Inflammatory macrophage (primary cell): ENCODE data around the gene PRKAB1.
"Not testable (repeated sequence)": the region's sequence is repeated elsewhere in the genome, so short reads cannot be mapped to it uniquely, and the experiment has no call there.

Source experiments
- DNase-seq, 2 donors: peaks; one replicate each; pipeline ENCODE4 v3.0.0-alpha.2; 2020 to 2022
- total RNA-seq, 18 experiments: gene quantifications; one replicate each; lab custom pipeline; 2026; ENCODE audit warnings: mixed read lengths in 6 of 18, inconsistent platforms in 2 of 18; lab: John Stamatoyannopoulos, UW

PRKAB1 gene
- 10.7 to 25.4 (median 20.4) reads per million in 18 experiments for total RNA-seq

- peak; percentile 98 to 99 for DNase-seq
Observed at GRCh38 chr12:119667577-119668323, at the start of gene PRKAB1. TSS of gene PRKAB1 (plus strand) at chr12:119668133. CDS start at chr12:119668245, 112 bp downstream.

DNA sequence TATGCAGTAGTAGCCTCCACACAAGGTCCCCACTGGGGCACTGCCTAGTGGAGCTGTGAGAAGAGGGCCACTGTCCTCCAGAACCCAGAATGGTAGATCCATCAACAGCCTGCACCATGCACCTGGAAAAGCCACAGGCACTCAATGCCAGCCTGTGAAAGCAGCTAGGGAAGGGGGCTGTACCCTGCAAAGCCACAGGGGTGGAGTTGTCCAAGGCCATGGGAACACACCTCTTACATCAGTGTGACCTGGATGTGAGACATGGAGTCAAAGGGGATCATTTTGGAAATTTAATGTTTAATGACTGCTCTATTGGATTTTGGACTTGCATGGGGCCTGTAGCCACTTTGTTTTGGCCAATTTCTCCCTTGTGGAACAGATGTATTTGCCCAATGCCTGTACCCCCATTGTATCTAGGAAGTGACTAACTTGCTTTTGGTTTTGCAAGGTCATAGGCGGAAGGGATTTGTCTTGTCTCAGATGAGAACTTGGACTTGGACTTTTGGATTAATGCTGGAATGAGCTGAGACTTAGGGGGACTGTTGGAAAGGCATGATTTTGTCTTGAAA lies 49.5 kb upstream of the PRKAB1 start:
- not testable (repeated sequence) for DNase-seq

- DNase-seq, result no peak
Observed at GRCh38 chr12:119620490-119620889, 47.4 kb upstream of the PRKAB1 start.

- DNase-seq, result peak in 1 of 2 donors; percentile 3
Observed at GRCh38 chr12:119621878-119622277, 46.1 kb upstream of the PRKAB1 start.

- no peak for DNase-seq
Observed at GRCh38 chr12:119624966-119625365, 43.0 kb upstream of the PRKAB1 start.

DNA sequence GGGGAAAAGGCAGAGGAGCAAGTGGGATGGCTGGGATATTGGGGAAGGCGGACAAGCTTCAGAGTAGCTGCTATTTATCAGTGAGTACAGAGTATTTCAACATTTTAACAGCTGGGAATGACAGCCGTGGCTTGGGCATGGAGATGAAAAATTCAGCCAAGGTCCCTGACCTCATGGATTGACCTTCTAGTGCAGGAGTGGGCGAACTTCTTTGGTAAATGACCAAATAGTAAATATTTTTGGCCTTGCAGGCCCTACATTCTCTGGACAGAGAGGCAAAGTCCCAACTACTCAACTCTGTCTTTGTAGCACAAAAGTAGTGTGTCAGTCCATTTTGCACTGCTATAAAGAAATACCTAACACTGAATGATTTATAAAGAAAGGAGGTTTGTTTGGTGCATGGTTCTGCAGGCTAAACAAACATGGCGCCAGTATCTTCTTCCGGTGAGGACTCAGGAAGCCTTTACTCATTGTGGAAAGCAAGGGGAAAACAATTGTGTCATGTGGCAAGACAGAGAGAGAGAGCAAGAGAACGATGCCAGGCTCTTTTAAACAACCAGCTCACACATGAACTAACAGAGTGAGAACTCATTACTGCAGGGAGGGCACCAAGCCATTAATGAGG lies 40.8 kb upstream of the PRKAB1 start:
- DNase-seq, result no peak

GRCh38 chr12:119627686-119628085 lies 40.2 kb upstream of the PRKAB1 start:
- DNase-seq, result no peak

GRCh38 chr12:119630223-119630780 lies 37.6 kb upstream of the PRKAB1 start:
- DNase-seq, result no peak

DNA sequence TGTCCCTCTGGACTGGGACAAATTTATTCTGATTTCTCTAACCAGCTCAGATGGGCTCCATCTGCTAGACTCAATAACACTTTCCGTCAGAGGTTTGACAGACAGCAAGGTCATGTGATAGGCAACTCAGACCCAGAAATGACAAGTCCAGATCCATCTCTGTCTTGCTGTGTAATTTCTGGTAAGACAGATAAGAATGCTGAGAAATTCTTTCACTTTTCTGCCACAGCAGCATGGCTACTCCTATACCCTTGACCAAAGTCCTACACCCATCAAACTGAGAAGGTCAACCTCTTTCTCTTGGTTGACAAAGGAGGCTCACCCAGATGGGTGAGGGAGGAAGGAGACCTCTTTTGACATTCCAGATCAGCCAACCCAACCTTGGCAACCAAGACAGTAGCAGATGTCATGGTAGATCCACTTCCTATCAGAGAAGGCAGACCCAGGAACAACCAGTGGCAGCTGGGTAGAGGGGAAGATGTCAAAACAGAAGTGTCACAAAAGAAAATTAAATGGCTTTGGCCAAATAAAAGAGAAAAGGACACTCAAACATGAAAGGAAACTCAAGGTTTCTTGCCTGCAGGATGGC lies 36.9 kb upstream of the PRKAB1 start:
- DNase-seq, result no peak

DNA sequence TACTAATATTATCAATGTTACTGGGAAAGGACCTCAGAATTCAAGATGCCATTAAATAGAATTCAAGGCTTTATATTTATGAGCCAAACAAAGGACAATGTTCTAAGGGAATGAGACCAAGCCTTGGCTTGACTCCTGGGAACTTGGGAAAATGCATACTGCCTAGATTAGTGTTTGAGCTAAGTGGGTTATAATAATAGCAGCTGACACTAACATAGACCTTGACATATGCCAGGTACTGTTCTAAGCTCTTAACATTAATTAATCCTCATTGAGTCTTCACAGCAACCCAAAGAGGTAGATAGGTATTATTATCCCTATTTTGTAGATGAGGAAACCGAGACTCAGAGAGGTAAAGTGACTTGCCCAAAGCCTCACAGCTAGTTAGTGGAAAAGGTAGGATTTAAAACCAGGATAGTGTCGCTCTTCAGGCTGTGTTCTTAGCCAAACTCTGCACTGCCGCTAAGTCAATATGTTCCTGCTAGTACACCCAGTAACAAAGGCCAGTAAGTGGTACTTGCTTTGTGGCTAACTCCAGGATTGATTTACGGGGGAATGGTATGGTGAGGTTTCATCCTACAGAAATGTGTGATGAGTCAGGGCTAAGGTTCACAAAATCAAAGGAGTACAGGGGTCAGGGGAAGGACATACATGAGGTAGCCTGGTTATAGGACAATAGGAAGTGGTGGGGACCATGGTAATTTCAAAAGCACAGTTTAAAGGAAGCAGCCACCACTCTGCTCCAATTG lies 35.8 kb upstream of the PRKAB1 start:
- no peak for DNase-seq

DNA sequence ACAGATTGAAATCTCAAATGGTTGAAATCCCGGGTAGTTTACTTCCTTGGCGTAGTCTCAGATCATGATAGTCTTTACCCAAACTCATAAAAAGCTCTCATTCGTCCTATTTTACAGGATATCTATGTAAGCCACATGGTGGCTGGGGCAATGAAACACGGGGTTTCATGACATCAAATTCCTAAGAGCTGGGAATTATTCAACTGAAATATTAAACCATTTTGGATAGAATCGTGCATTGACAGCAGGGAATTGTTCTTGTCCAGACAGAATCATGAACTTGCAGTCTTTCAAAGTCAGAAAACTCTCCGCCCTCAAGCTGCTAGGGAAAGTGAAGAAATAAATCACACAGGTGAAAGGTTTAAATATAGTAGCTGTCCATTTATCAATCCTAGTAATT lies 33.2 kb upstream of the PRKAB1 start:
- DNase-seq, result no peak

DNA sequence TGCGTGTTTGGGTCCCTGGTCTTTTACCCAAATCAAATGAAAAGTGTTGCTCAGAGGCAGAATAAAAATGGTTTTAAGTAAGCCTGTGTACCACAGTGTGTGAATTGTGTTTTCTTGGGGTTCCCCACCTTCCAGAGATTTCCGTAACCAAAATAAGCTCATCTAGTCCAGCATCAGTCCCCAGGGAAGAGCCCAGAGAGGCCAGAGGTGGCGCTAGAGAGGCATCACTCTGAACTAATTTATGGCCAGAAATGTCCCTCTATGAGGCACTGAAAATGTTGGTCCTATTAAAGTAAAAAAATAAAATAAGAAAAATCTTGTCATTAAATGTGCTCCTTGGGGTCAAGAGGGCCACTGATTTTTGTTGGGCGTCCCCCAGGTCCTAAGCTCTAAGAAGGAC lies 24.9 kb upstream of the PRKAB1 start:
- DNase-seq, result peak in 1 of 2 donors; percentile 11

DNA sequence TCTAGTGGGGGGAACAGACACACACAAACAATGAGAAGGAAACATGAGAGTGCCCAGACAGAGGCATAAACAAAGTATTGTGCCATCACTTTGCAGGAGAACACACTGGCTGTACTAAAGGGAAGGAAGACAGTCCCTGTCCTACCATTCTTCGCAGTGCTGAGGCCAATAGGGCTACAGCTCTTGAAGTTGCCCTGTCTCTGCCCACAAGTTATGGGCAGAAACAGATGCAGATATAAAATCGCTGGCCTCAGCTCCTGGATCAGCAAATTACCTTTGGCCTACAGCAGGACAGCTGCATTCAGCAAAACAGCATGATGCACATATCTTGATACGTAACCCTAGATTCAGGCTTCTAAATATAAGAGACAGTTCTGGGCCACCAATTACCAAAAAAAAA lies 23.0 kb upstream of the PRKAB1 start:
- DNase-seq, result no peak

DNA sequence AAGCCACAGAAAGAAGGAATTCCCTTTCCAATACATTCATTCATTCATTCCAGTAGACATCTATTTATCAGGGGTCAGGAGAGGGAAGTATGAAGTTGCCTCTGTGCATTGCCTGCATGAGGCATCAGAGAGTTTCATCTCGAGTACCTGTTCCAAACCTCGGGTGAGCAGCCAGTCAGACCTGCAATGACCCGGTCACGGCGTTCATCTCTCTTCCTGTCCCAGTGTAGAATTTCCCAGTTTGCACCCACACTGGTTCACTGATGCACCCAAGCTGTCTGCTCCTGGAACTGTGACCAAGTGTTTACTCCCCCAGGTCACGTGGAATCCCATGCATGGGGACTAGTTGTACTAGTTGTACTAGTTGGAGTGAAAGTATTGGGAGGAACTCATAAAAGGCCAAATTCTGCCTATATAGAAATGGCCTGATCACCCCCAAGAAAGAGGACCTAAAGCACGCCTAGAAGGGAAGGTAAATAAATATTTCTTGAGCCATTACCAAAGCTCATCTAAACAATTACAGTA lies 22.3 kb upstream of the PRKAB1 start:
- no peak for DNase-seq

- DNase-seq, result peak; percentile 16 to 17
Observed at GRCh38 chr12:119649202-119649808, 18.6 kb upstream of the PRKAB1 start.

- no peak for DNase-seq
Observed at GRCh38 chr12:119652665-119653064, 15.3 kb upstream of the PRKAB1 start.

DNA sequence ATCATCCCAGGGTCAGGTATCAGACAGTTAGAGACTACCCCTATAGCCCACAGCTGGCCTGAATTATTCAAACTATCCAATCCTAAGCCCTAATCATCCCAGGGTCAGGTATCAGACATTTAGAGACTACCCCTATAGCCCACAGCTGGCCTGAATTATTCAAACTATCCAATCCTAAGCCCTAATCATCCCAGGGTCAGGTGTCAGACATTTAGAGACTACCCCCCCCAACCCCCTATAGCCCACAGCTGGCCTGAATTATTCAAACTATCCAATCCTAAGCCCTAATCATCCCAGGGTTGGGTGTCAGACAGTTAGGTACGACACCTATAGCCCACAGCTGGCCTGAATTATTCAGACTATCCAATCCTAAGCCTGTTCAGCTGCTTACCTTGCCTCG lies 10.9 kb upstream of the PRKAB1 start:
- not testable (repeated sequence) for DNase-seq

DNA sequence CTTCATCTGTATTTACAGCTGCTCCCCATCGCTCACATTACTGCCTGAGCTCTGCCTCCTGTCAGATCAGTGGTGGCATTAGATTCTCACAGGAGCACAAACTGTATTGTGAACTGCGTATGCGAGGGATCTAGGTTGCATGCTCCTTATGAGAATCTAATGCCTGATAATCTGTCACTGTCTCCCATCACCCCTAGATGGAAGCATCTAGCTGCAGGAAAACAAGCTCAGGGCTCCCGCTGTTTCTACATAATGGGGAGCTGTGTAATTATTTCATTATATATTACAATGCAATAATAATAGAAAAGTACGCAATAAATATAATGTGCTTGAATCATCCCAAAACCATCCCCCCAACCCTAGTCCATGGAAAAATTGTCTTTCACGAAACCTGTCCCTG lies 9.8 kb upstream of the PRKAB1 start:
- DNase-seq, result not testable (repeated sequence)

- peak; percentile 47 to 56 for DNase-seq
Observed at GRCh38 chr12:119659289-119659897, 8.5 kb upstream of the PRKAB1 start.

DNA sequence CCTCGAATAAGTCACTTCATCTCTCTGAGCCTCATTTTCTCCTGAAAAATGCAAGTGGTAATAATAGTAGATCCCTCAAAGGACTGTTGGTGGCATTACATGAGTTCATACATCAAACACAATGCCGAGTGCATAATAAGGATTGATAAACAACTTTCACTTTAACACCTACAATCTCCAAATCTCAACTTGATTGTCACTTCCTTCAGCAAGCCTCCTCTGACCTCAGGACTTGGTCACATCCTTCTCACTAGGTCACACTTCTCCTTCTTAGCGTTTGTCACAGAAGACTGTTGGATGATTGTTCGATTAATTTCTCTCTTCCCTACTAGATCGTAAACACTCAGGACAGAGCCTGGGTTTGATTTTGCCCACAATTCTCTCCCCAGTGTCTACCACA lies 7.9 kb upstream of the PRKAB1 start:
- peak; percentile 28 to 32 for DNase-seq

DNA sequence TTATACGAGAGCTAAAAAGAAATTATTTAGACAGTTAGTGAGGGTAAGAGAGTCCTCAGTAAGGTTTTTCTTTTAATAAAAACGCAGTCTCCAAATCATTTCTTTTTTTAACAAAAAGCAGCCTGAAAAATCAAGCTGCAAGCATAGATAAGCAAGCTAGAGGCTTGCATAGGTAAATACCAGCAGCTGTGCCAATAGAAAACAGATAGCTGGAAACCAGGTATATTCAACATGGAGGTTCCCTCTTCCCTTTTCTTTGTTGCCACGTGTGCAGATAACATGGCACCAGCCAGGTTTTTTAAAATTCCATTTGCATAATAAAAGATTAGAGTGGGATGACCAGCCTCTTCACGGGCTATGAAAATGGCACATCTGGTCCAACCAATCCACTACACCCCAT lies 6.1 kb upstream of the PRKAB1 start:
- no peak for DNase-seq
